ENCODE data around the gene SFMBT1. TPM values are rescaled to one million over a fixed set of nuclear protein-coding genes. Genes with fewer than 3 reads are reported as not detected.

Gene SFMBT1, protein sequence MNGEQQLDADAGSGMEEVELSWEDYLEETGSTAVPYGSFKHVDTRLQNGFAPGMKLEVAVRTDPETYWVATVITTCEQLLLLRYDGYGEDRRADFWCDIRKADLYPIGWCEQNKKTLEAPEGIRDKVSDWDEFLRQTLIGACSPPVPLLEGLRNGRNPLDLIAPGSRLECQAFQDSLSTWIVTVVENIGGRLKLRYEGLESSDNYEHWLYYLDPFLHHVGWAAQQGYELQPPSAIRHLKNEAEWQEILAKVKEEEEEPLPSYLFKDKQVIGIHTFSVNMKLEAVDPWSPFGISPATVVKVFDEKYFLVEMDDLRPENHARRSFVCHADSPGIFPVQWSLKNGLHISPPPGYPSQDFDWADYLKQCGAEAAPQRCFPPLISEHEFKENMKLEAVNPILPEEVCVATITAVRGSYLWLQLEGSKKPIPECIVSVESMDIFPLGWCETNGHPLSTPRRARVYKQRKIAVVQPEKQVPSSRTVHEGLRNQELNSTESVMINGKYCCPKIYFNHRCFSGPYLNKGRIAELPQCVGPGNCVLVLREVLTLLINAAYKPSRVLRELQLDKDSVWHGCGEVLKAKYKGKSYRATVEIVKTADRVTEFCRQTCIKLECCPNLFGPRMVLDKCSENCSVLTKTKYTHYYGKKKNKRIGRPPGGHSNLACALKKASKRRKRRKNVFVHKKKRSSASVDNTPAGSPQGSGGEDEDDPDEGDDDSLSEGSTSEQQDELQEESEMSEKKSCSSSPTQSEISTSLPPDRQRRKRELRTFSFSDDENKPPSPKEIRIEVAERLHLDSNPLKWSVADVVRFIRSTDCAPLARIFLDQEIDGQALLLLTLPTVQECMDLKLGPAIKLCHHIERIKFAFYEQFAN
- 7.2 to 9.3 TPM (median 7.8 TPM) in 5 replicates for total RNA-seq (2022; extraction: Qiagen RNA extraction; ENCODE audit: low read depth)

DNA sequence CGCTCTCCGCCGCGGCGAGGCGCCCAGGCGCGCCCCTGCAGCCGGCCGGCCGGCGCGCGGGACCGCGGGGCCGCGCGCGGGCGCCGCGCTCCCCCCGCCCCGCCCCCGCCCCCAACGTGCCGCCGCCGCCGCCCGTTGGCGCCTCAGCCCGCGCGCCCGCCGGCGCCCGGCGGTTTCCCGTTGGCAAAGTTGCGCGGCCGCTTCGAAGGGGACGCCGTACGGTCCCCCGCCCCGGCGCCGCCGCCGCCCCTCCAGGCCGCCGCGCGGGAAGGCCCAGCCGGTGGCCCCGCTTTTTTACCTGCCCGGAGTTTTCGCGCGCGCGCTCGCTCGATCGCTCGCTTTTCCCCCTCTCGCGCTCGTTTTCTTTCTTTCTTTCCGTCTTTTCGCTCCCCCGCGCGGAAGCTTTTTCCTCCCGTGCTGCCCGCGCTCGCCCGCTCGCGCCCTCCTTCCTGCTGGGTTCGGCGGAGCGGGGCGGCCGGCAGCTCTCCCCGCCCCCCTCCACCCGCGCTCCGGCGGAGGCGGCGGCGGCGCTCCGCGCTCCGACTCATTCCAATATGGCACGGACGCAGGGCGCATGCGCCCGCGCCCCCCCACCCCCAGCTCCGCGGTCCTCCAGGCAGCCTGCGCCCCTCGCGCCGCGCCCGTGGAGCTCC is at the start of gene SFMBT1:
SFMBT1 (minus strand) TSS at position 556 of the 653 bp plus-strand sequence. CDS start 76,945 bp downstream, outside the sequence.

DNA sequence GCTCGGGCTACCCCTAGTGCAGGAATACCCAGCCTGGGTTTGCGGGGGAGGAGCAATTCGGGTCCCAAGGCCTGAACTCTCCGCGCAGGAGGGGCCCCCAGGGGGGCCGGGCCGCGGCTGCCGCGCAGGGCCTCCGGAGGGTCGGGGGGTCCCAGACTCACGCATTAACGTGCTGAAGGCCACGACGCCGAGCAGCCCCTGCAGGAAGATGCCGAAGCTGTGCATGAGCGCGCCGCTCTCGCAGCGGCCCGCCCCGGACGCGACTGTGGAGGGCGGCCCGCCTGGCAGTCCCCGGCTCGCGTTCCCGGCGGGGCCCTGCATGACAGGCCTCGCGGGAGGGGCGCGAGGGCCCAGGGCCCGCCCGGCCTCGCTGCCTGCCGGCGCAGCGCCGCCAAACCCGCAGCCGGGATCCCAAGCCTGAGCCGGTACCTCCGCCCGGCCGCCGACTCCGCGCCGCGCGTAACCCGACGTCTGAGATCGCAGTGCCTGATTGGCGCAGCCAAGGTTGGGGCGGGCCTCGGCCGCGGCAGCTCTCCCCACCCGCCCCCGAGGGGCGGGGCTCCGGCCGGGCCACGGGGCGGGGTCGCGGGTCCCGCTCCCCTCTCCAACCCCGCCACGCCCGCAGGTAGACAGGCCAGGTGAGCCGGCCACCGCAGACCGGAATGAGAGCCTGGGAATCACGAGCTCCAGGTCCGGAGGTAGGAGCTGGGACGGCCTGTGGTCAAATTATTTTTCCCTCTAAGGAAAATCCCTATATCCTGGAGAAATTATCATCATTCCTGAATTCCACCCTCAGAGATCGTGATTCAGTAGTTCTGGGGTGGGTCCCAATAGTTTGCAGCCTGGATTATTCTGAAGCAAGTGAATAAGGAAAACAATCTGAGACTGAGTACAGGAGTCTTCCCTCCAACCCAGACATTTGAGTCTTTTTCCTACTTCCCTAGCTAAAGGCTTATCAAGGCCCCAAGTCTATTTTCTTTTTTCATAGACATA is 148.4 kb downstream of the SFMBT1 start, which contains the start of gene STIMATE:
STIMATE (minus strand) TSS at position 419 of the 993 bp plus-strand sequence; CDS start at position 321, 98 bp downstream.

Other genes with a start within 250 kb of the SFMBT1 start
- 0.45 to 1.4 TPM (median 0.69 TPM) in 5 replicates for gene ITIH4, start 215.4 kb downstream of the SFMBT1 start, total RNA-seq (2022; extraction: Qiagen RNA extraction; ENCODE audit: low read depth)
- gene MUSTN1, start 211.1 kb downstream of the SFMBT1 start, total RNA-seq (2022; extraction: Qiagen RNA extraction; ENCODE audit: low read depth) = 0.52 TPM in 1 of 5 replicates, not detected in the others
- 6.7 to 9.6 TPM (median 8.7 TPM) in 5 replicates for gene STIMATE, start 148.5 kb downstream of the SFMBT1 start, total RNA-seq (2022; extraction: Qiagen RNA extraction; ENCODE audit: low read depth)
- gene RFT1, start 84.4 kb upstream of the SFMBT1 start, total RNA-seq (2022; extraction: Qiagen RNA extraction; ENCODE audit: low read depth) = 18.1 to 29.2 TPM (median 28.2 TPM) in 5 replicates
- 16.7 to 21.2 TPM (median 20.4 TPM) in 5 replicates for gene PRKCD, start 115.1 kb upstream of the SFMBT1 start, total RNA-seq (2022; extraction: Qiagen RNA extraction; ENCODE audit: low read depth)
- 1,713 to 2,219 TPM (median 2,104 TPM) in 5 replicates for gene TKT, start 209.9 kb upstream of the SFMBT1 start, total RNA-seq (2022; extraction: Qiagen RNA extraction; ENCODE audit: low read depth)

Data from A549 treated with CpdA at 1 μM for 4 hours (cell line).